Glutamatergic neuron (in vitro differentiated cells): ENCODE data around the gene CRX. TPM values are rescaled to one million over a fixed set of nuclear protein-coding genes. Genes with fewer than 3 reads are reported as not detected.
"Not testable (repeated sequence)": the region's sequence is repeated elsewhere in the genome, so short reads cannot be mapped to it uniquely, and the experiment has no call there.

Source experiments
- DNase-seq: peaks from one replicate; pipeline ENCODE4 v3.0.0; 2022
- H3K27ac Mint-ChIP-seq: one replicate; pipeline ENCODE4 v1.8.0; 2020; ENCODE audit warnings: mild to moderate bottlenecking, mixed read lengths, inconsistent platforms; ENCODE audit not compliant: unreplicated experiment
- H3K27me3 Mint-ChIP-seq: one replicate; pipeline ENCODE4 v1.8.0; 2020; ENCODE audit warnings: mild to moderate bottlenecking, moderate library complexity, mixed read lengths, inconsistent platforms; ENCODE audit not compliant: unreplicated experiment
- H3K36me3 Mint-ChIP-seq: one replicate; pipeline ENCODE4 v1.8.0; 2020; ENCODE audit warnings: mild to moderate bottlenecking, mixed read lengths, inconsistent platforms; ENCODE audit not compliant: unreplicated experiment
- H3K4me1 Mint-ChIP-seq: one replicate; pipeline ENCODE4 v1.8.0; 2020; ENCODE audit warnings: mild to moderate bottlenecking, low read depth, mixed read lengths, inconsistent platforms; ENCODE audit not compliant: unreplicated experiment
- H3K4me3 Mint-ChIP-seq: one replicate; pipeline ENCODE4 v1.8.0; 2020; ENCODE audit warnings: mild to moderate bottlenecking, mixed read lengths, inconsistent platforms; ENCODE audit not compliant: unreplicated experiment
- H3K9me3 Mint-ChIP-seq: one replicate; pipeline ENCODE4 v1.8.0; 2020; ENCODE audit warnings: mild to moderate bottlenecking, moderate library complexity, mixed read lengths, inconsistent platforms; ENCODE audit not compliant: unreplicated experiment
- total RNA-seq: library from RNA; stranded (reverse); fragmentation: NEBNext Ultra II Directional; extraction: Animal tissue kit (Norgen Biotek cat#: 25700); gene quantifications from one replicate; pipeline ENCODE4 v1.2.1, GENCODE V29; 2021; ENCODE audit not compliant: unreplicated experiment
- TF ChIP-seq, protein P1 (sequence below): fragments of 200-600 bp; sonication (generic); IDR thresholded peaks from one replicate; pipeline ENCODE4 v1.5.0; 2021; ENCODE audit not compliant: partially characterized antibody, unreplicated experiment

The CRX gene
- total RNA-seq, 1 donor from 2014 or later, result not detected

DNA sequence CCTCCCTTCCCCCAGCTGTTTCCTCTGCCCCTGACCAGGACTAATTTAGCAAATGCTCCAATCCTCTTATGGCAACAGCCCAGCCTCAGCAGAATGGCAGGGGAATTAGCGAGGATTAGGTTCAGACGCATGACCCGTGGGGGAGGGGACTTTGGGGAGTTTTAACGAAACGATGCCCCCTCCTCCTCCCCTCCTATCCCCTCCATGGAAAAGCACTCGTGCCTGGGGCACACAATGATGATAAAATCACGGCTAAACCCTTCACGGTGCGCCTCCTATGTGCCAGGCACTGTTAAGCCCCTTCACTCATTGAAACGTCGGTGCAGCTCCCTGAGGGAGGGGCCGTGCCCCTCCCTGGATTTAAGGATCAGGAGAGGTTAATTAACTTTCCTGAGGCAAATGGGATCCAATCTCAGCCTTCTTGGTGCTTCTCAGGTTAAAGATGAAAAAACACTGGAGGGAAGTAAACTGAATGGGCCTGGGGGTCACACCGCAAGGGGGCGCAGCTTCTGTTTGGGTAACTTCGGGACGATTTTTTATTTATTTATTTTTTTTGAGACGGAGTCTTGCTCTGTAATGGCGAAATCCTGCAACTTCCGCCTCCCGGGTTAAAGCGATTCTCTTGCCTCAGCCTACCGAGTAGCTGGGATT, 27.2 kb downstream of the CRX start:
- H3K9me3 Mint-ChIP-seq, result no peaks in the 10 kb centered on the region
- H3K27me3 Mint-ChIP-seq, result peaks cover 10% of the 10 kb centered on the region
- TF ChIP-seq, protein P1, sequence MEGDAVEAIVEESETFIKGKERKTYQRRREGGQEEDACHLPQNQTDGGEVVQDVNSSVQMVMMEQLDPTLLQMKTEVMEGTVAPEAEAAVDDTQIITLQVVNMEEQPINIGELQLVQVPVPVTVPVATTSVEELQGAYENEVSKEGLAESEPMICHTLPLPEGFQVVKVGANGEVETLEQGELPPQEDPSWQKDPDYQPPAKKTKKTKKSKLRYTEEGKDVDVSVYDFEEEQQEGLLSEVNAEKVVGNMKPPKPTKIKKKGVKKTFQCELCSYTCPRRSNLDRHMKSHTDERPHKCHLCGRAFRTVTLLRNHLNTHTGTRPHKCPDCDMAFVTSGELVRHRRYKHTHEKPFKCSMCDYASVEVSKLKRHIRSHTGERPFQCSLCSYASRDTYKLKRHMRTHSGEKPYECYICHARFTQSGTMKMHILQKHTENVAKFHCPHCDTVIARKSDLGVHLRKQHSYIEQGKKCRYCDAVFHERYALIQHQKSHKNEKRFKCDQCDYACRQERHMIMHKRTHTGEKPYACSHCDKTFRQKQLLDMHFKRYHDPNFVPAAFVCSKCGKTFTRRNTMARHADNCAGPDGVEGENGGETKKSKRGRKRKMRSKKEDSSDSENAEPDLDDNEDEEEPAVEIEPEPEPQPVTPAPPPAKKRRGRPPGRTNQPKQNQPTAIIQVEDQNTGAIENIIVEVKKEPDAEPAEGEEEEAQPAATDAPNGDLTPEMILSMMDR, result peak; percentile 79
- peaks cover 7% of the 10 kb centered on the region for H3K4me1 Mint-ChIP-seq
- peak; percentile 75 for DNase-seq
- H3K27ac Mint-ChIP-seq, result peak overlapping the region; percentile 52
- no peaks in the 10 kb centered on the region for H3K36me3 Mint-ChIP-seq
- H3K4me3 Mint-ChIP-seq, result peak overlapping the region; percentile 72

DNA sequence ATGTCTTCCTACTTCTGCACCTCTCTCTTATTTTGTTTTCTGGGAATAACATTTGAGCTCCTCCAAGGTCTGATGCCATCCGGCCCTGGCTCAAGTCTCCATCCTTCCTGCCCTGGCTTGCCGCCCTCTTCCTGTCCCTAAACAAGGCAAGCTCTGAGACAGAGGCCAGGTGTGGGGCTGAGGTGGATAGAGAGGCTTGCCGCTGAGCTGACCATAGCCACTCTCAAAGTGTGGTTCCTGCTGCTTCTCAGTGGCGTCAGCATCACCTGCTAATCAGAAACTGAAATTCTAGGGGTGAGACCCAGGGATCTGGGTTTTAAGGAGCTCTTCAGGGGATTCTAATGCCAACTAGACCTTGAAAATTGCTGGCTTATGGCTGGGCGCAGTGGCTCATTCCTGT, 31.3 kb downstream of the CRX start:
- Mint-ChIP-seq H3K27ac (no peak overlapping the region), H3K36me3 (no peaks in the 10 kb centered on the region), H3K9me3 (no peaks in the 10 kb centered on the region), H3K4me1 (peaks cover 7% of the 10 kb centered on the region), H3K4me3 (no peak overlapping the region), H3K27me3 (peaks cover 7% of the 10 kb centered on the region)
- DNase-seq, result no peak
- TF ChIP-seq, protein P1, result no peak

DNA sequence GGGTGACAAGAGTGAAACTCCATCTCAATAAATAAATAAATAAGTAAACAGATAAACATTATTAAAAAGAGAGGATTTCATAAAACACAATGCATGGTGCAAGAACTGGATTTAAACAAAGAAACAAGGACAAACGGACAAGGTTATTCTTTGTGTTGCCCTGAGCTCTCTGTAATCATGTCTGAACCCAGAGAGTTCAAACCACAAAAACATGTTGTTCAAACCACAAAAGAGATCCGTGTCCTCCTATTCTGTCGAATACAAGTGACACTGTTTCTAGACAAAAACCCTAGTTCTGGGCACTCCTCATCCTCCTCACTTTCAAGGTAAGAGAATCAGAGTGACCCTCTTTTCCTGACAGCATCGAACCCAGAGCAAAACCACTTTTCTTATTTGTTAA, 32.7 kb downstream of the CRX start:
- Mint-ChIP-seq H3K4me3 (no peak overlapping the region), H3K9me3 (peaks cover 2% of the 10 kb centered on the region), H3K27me3 (peaks cover 6% of the 10 kb centered on the region), H3K27ac (no peak overlapping the region), H3K36me3 (no peaks in the 10 kb centered on the region), H3K4me1 (peaks cover 4% of the 10 kb centered on the region)
- TF ChIP-seq, protein P1, result no peak
- DNase-seq, result no peak

DNA sequence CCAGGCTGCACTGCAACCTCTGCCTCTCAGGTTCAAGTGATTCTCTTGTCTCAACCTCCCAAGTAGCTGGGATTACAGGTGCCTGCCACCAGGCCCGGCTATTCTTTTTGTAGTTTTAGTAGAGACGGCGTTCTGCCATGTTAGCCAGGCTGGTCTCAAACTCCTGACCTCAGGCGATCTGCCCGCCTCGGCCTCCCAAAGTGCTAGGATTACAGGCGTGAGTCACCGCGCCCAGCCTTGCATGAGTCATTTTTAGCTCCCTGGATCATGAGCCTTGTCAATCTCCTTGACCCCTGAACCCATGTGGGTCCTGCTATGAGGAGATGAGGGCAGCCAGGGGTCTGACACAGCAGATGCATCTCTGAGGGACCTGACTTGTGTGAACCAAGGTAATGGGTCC, 36.5 kb downstream of the CRX start:
- not testable (repeated sequence) for H3K4me3 Mint-ChIP-seq, H3K4me1 Mint-ChIP-seq, H3K27me3 Mint-ChIP-seq, DNase-seq, H3K27ac Mint-ChIP-seq, H3K36me3 Mint-ChIP-seq, H3K9me3 Mint-ChIP-seq

DNA sequence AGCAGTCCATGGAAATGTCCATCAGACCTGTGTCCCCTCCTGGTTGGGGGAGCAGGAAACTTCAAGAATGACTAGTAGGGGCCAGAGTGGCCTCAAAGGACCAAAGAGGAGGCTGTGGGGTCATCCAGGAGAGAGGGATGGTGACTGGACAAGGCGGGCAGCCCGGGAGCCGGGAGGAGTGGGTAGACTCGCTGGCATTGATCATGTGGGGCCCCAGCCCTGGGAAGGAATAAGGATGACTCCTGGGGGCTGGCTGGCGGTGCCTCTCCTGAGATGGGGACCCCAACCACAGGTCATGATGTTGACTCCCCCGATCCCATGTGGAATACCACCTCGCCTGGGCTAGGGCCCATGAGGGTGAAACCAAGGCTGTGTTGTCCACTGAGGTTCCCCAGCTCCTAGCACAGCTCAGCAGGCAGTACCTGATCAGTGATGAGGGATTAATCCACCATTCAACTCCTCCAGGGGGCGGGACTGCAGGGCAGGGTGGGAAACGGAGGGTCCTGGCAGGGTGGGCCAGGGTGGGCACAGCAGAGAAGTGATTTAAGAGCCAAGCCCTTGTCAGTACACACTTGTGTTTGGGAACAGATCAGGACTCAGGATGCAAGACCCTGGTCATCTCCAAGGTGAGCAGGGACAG, 37.0 kb downstream of the CRX start, which contains the start of gene TPRX2:
TSS of gene TPRX2 (plus strand) at position 590 of the 640 bp plus-strand sequence. CDS start at position 602, 12 bp downstream.
- H3K27ac Mint-ChIP-seq, DNase-seq, H3K9me3 Mint-ChIP-seq, H3K4me1 Mint-ChIP-seq, H3K27me3 Mint-ChIP-seq, H3K36me3 Mint-ChIP-seq, H3K4me3 Mint-ChIP-seq: not testable (repeated sequence)

DNA sequence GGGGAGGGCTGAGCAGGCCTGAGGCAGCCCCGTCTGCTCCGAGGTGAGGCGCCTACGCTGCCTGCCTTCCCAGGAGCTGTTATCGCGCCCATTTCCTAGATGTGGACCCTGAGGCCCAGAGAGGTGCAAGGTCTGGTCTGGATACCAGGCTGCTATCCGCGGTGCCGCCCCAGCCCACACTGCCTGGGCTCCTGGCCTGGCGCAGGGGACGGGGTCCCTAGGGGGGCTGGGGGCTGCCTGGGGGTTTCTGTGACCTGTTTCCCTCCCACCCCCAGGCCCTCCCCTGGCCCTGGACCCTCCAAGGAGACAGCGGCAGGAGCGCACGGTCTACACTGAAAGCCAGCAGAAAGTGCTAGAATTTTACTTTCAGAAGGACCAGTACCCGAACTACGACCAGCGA, 38.1 kb downstream of the CRX start:
- H3K4me3 Mint-ChIP-seq, H3K9me3 Mint-ChIP-seq, H3K27me3 Mint-ChIP-seq, H3K4me1 Mint-ChIP-seq, H3K27ac Mint-ChIP-seq, DNase-seq, H3K36me3 Mint-ChIP-seq: not testable (repeated sequence)
